ENCODE results near the gene NKX1-2.

GRCh38 chr10:124461642-124462347 is 12.0 kb upstream of the NKX1-2 start, which contains the start of gene LHPP:
- peak in 1 of 2 donors; percentile 22 for TF ChIP-seq POLR2AphosphoS5 (IDR thresholded peaks at IDR 0.05)
- peak; percentile 61 to 89 (median 83) for TF ChIP-seq CTCF (IDR thresholded peaks at IDR 0.05)

All from upper lobe of left lung (tissue), 4 donors.